ENCODE data around the gene GRID2. TPM values are rescaled to one million over a fixed set of nuclear protein-coding genes. Genes with fewer than 3 reads are reported as not detected.

GRID2 gene
- total RNA-seq (2021; fragmentation: NEBNext Ultra II Directional; extraction: Animal tissue kit (Norgen Biotek cat#: 25700)), result not detected
- long read RNA-seq, result 0 reads

DNA sequence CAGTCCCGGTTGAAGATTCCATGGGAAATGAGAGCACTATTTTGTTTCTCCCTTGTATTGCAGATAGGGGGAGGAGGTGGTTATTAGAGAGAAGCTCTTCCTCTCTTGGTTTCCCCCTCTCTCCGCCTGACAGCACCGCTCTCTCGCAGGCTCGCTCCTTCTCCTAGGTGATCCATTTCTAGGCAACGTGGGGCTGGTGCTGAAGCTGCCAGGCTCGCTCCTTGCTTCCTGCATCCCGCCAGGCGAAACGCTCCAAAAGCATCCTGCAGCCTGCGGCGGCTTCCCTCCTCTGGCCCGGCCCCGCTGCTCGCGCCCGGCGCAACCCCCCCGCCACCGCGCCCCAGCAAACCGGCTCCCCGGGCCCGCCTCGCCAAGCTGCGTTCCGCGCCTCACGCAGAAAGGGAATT is at the start of gene GRID2:
Gene GRID2 (plus strand): TSS at position 346 of the 407 bp plus-strand sequence.
- H3K27me3 Mint-ChIP-seq (ENCODE audit: insufficient read depth), result peaks cover 20% of the 10 kb centered on the region; the same call in 1 of the 2 replicates
- no peak for DNase-seq
- no peaks in the 10 kb centered on the region for H3K36me3 Mint-ChIP-seq (ENCODE audit: low read depth)
- TF ChIP-seq, protein P1, sequence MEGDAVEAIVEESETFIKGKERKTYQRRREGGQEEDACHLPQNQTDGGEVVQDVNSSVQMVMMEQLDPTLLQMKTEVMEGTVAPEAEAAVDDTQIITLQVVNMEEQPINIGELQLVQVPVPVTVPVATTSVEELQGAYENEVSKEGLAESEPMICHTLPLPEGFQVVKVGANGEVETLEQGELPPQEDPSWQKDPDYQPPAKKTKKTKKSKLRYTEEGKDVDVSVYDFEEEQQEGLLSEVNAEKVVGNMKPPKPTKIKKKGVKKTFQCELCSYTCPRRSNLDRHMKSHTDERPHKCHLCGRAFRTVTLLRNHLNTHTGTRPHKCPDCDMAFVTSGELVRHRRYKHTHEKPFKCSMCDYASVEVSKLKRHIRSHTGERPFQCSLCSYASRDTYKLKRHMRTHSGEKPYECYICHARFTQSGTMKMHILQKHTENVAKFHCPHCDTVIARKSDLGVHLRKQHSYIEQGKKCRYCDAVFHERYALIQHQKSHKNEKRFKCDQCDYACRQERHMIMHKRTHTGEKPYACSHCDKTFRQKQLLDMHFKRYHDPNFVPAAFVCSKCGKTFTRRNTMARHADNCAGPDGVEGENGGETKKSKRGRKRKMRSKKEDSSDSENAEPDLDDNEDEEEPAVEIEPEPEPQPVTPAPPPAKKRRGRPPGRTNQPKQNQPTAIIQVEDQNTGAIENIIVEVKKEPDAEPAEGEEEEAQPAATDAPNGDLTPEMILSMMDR (IDR thresholded peaks at IDR 0.05), result no peak
- H3K4me1 Mint-ChIP-seq (ENCODE audit: low read depth), result peaks cover 7% of the 10 kb centered on the region; the same call in 1 of the 2 replicates
- H3K27ac Mint-ChIP-seq, result no peak within 1 kb of the TSS
- no peak within 1 kb of the TSS; the same call in 1 of the 2 replicates for H3K4me3 Mint-ChIP-seq
- H3K9me3 Mint-ChIP-seq, result no peaks in the 10 kb centered on the region; the same call in 1 of the 2 replicates

DNA sequence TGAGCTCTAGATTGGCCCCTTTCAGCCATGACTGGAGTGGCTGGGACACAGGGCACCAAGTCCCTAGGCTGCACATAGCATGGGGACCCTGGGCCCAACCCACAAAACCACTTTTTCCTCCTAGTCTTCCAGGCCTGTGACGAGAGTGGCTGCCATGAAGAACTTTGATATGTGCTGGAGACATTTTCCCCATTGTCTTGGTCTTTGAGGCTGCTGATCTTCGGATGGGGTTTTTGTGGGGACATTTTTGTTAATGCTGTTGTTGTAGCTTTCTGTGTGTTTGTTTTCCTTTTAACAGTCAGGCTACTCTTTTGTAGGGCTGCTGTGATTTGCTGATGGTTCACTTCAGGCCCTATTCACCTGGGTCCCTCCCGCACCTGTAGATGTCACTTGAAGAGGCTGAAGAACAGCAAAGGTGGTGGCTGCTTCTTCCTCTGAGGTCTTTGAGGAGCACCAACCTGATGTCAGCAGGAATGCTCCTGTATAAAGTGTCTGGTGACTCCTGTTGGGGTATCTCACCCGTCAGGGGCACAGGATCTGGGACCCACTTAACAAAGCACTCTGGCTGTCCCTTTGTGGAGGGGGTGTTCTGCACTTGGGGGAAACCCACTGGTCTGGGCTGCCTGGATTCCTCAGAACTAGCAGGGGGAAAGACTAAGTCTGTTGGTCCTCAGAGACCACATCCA is 49.6 kb upstream of the GRID2 start:
- H3K27ac Mint-ChIP-seq, result no peak overlapping the region
- DNase-seq, result no peak
- H3K27me3 Mint-ChIP-seq (ENCODE audit: insufficient read depth), result no peaks in the 10 kb centered on the region; the same call in 1 of the 2 replicates
- peaks cover 32% of the 10 kb centered on the region for H3K9me3 Mint-ChIP-seq
- H3K4me1 Mint-ChIP-seq (ENCODE audit: low read depth), result no peaks in the 10 kb centered on the region
- TF ChIP-seq, protein P1 (IDR thresholded peaks at IDR 0.05), result no peak
- H3K36me3 Mint-ChIP-seq (ENCODE audit: low read depth), result no peaks in the 10 kb centered on the region
- H3K4me3 Mint-ChIP-seq, result no peak overlapping the region

DNA sequence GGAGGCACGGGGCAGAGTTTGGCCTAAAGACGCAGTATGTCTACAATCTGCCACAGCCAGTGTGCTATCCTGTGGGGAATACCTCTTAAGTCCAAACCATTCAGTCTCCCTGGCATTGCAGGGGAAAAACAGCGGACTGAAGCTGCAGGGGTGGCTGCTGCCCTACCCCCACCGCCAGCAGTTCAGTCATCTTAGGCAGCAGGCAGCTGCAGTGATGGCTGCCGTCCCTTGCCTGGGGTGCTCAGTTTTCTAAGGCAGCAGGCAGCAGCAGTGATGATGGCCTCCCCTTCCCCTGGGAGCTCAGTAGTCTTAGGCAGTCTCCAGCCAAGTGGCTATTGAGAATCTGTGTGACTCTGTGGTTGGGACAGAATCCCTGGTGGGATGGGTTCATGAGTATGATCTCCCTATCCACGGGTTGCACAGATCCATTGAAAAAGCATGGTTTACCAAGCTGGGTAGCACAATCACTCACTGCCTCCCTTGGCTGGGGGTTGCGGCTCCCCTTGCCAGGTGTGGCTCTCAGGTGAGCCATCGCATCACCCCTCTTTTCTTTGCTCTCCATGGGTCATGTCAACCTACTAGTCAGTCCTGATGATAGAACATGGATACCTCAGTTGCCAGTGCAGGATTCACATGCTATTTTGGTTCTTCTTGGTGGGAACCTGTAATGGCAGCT is 48.9 kb upstream of the GRID2 start:
- H3K27ac Mint-ChIP-seq, result no peak overlapping the region
- no peaks in the 10 kb centered on the region; the same call in 1 of the 2 replicates for H3K27me3 Mint-ChIP-seq (ENCODE audit: insufficient read depth)
- DNase-seq, result no peak
- peaks cover 32% of the 10 kb centered on the region for H3K9me3 Mint-ChIP-seq
- H3K36me3 Mint-ChIP-seq (ENCODE audit: low read depth), result no peaks in the 10 kb centered on the region
- H3K4me1 Mint-ChIP-seq (ENCODE audit: low read depth), result no peaks in the 10 kb centered on the region
- TF ChIP-seq, protein P1 (IDR thresholded peaks at IDR 0.05), result no peak
- no peak overlapping the region for H3K4me3 Mint-ChIP-seq

DNA sequence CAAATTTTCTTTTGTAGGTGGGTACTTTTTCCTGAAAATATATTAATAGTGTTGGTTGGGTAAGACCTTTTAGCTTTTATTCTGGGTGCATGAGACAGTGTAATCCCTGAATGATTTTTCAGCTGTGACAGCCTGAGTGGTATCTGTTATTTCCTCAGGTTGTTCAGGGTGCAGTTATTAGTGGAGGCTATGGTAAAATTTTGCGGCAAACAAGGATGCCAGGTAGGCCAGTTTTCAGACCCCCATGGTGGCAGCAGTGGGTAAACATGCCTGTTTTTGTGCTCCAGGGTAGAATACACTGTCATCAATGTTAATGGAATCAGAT is 47.9 kb upstream of the GRID2 start:
- Mint-ChIP-seq H3K4me1 (ENCODE audit: low read depth) (no peaks in the 10 kb centered on the region), H3K27me3 (ENCODE audit: insufficient read depth) (no peaks in the 10 kb centered on the region; the same call in 1 of the 2 replicates), H3K9me3 (peaks cover 28% of the 10 kb centered on the region), H3K27ac (no peak overlapping the region), H3K4me3 (no peak overlapping the region), H3K36me3 (ENCODE audit: low read depth) (no peaks in the 10 kb centered on the region)
- DNase-seq, result no peak
- TF ChIP-seq, protein P1 (IDR thresholded peaks at IDR 0.05), result no peak

DNA sequence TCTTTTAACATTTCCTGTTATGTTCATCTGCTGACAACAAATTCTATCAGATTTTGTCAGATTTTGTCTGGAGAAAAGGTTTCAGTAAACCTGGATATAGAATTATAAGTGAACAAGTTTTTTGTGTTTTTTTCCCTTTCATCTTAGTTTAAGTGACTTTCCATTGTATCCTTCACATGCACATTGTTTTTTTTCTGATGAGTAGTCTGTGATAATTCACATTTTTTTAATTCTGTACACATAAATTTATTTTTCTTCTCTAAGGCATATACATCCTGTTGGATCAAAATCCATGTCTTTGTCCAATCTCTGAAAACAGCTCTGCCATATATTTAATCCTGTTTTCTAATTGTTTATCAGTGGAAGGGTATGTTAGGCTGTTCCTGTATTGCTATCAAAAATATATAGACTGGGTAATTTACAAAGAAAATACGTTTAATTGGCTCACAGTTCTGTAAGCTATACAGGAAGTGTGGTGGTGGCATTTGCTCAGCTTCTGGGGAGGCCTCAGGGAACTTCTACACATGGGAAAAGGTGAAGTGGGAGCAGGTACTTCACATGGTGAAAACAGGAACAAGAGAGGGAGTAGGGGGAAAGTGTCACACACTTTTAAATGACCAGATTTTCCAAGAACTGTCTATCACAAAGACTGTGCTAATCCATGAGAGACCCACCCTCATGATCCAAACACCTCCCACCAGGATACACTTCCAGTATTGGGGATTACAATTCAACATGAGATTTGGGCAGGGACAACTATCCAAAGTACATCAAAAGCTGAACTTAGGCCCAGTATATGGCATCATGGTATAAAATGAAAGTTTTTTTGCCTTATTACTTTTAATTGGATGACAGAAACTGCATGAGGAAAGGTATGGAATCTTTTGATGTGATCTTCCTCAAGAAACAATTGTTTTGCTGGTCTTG is 45.6 kb upstream of the GRID2 start:
- TF ChIP-seq, protein P1 (IDR thresholded peaks at IDR 0.05), result no peak
- Mint-ChIP-seq H3K27ac (no peak overlapping the region), H3K4me3 (no peak overlapping the region), H3K4me1 (ENCODE audit: low read depth) (no peaks in the 10 kb centered on the region), H3K9me3 (peaks cover 28% of the 10 kb centered on the region), H3K36me3 (ENCODE audit: low read depth) (no peaks in the 10 kb centered on the region), H3K27me3 (ENCODE audit: insufficient read depth) (no peaks in the 10 kb centered on the region; the same call in 1 of the 2 replicates)
- no peak for DNase-seq
